ES-I3 (cell line): ENCODE results near the gene TIMP3.

Experiments used
- H3K36me3 ChIP-seq: 2 replicates; pipeline ENCODE4 v1.6.1; 2013; ENCODE audit warnings: mild to moderate bottlenecking, low read length, control low read depth, moderate library complexity; ENCODE audit not compliant: insufficient read depth
- H3K4me1 ChIP-seq: 2 replicates; pipeline ENCODE4 v1.6.1; 2013; ENCODE audit warnings: mild to moderate bottlenecking, control low read depth, low read length; ENCODE audit not compliant: insufficient read depth
- H3K9ac ChIP-seq: 2 replicates; pipeline ENCODE4 v1.6.1; 2013; ENCODE audit warnings: low read depth, mild to moderate bottlenecking, low read length, moderate library complexity
- H3K9me3 ChIP-seq: 2 replicates; pipeline ENCODE4 v1.6.1; 2013; ENCODE audit warnings: mild to moderate bottlenecking, low read length, moderate library complexity; ENCODE audit not compliant: control insufficient read depth, insufficient read depth

The TIMP3 gene

DNA sequence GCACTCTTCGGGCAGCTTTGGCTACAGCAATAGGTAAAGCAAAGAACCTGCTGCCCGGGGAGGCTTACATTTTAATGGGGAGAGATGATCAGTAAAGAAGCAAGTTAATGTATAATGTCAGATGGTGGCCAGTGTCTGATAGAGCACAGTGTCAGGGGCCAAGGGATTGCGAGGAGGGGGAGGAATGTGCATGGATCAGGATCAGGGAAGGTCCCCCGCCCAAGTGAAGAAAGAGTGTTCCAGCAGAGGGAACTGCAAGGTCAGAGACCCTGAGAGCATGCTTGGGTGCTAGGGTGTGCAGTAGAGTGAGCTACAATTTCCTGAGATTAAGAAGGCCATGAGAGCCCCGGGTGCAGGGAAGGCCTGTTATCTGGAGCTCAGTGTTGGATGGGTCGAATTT lies 39.7 kb downstream of the TIMP3 start:
- H3K36me3 ChIP-seq: no peaks in the 10 kb centered on the region

DNA sequence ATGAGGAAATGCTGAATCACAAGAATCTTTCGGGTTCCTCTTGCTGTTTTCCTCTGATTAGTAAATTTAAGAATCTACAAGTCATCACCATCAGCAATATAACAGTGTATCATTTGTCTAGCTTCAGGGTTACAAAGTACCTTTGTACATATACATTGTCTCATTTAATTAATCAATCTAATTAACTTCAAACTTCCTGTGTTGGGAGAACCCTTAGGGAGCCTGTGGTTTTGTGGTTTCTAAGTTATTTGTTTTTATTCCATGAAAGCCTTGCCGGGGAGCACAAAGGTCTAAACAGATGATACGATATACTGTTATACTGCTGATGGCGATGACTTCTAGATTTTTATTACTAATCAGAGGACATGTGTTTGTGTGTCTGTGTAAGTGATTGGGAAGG lies 41.0 kb downstream of the TIMP3 start:
- Histone ChIP-seq H3K9me3 (no peaks in the 10 kb centered on the region), H3K4me1 (no peaks in the 10 kb centered on the region; the same call in 1 of the 2 replicates), H3K9ac (no peak overlapping the region), H3K36me3 (no peaks in the 10 kb centered on the region)

More for the DNA sequence above, 39.7 kb downstream of the TIMP3 start:
- no peaks in the 10 kb centered on the region for H3K9me3 ChIP-seq
- H3K9ac ChIP-seq: no peak overlapping the region
- no peaks in the 10 kb centered on the region for H3K4me1 ChIP-seq

DNA sequence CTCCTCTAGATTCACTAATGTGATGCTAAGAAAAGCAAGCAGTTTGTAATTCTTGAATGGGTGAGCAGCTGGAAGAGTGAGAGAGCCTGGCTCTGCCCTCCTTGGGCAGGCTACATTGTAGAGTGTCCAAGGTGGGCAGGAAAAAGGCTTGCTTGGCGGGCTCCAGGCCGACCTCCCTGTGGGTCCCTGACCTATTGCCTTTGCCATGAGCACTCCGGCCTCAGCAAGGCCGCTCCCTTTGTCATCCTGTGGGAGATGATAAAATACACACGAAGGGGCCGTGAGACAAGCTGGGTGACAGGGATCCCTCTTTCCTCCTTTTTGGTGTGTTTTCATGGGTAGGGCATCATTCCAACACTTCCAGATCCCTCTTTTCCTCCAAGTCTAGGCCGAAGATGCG lies 41.8 kb downstream of the TIMP3 start:
- Histone ChIP-seq H3K4me1 (no peaks in the 10 kb centered on the region; the same call in 1 of the 2 replicates), H3K36me3 (no peaks in the 10 kb centered on the region), H3K9me3 (no peaks in the 10 kb centered on the region), H3K9ac (no peak overlapping the region)

DNA sequence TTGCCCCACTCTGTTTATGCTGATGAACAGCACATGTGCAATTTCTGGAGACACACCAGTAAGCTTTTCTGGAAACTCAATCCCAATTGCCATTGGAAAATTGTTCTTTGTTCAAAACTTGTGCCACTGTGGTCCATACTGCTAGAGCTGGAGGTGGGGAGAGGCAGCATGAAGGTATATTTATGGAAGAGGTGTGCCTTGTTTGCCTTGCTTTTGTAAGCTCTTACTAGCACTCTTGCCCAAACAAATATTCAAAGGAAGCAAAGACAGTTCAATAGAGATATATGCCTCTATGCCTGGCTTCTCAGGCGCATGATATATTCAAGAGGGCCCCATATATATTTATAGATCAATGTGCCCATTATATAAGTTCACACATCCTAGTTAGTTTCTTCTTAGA lies 42.7 kb downstream of the TIMP3 start:
- Histone ChIP-seq H3K4me1 (no peaks in the 10 kb centered on the region; the same call in 1 of the 2 replicates), H3K36me3 (no peaks in the 10 kb centered on the region), H3K9ac (no peak overlapping the region), H3K9me3 (no peaks in the 10 kb centered on the region)

DNA sequence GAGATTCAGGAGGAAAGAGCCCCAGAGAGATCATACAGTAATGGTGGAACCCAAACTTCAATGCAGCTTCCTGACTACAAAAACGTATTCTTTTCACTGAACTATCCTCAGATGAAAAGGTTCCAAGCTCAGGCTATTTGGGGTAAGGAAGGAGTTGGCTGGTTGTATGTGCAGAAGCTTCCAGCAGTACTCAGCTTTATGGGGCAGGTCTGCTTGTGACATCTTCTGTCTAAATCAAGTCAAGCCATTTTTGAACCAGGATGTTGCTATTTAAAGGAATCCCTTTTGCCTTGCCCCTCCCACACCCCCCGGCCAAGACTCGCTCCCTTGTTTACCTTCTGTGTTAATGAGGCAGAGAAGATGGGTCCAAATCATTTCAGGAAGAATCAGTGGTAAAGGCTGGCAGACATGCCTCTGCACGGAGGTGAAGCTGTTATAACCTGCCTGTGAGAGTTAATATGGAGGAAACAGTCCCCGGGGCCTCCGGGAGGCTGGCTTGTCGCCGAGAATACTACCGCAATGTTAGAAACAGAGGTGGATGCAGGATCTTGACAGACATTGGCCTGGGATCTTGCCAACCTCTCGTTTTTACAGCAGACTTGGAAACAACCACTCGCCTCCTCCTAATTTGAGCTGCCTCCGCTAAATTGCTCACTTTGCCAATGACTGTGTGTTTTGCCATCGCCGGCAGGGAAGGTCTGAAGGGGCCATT lies 45.4 kb downstream of the TIMP3 start:
- Histone ChIP-seq H3K4me1 (no peaks in the 10 kb centered on the region; the same call in 1 of the 2 replicates), H3K9ac (no peak overlapping the region), H3K36me3 (no peaks in the 10 kb centered on the region), H3K9me3 (no peaks in the 10 kb centered on the region)

DNA sequence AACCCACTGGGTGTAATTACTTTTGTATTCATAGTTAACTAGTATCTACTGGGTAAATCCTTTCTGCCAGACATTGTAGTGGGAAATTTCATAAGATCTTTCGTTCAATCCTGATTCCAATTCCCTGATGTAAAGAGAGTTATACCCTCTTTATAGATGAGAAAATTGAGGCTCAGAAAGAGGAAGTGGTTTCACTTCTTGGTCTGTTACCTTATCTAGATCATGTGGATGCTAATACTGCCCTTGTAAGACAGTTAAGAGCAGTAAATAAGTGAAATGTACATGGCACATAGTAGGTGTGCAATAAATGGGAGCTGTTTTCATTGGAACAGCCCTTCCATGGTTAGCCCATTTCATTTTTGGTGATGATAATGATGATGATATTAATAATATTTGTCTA lies 46.7 kb downstream of the TIMP3 start:
- Histone ChIP-seq H3K9ac (no peak overlapping the region), H3K36me3 (no peaks in the 10 kb centered on the region), H3K9me3 (no peaks in the 10 kb centered on the region), H3K4me1 (no peaks in the 10 kb centered on the region; the same call in 1 of the 2 replicates)

DNA sequence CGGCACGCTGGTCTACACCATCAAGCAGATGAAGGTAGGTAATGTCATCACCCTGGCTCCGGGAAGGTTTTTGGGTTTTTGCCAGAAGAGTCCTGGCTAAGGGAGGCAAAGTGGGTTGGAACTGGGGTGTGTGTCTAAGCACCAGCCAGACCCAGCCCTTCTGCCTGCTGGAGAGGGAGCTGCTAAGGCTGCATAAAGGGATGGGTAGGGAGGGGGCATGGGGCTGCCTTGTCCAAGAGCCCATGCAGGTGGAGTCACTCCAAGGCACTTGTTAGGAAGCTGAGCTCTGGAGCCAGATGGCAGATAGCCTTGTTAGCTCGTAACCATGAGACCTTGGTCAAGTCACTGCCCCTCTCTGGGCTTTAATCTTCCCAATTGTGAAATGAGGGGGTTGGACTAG lies 48.0 kb downstream of the TIMP3 start:
- H3K4me1 ChIP-seq: no peaks in the 10 kb centered on the region; the same call in 1 of the 2 replicates
- no peaks in the 10 kb centered on the region for H3K36me3 ChIP-seq

DNA sequence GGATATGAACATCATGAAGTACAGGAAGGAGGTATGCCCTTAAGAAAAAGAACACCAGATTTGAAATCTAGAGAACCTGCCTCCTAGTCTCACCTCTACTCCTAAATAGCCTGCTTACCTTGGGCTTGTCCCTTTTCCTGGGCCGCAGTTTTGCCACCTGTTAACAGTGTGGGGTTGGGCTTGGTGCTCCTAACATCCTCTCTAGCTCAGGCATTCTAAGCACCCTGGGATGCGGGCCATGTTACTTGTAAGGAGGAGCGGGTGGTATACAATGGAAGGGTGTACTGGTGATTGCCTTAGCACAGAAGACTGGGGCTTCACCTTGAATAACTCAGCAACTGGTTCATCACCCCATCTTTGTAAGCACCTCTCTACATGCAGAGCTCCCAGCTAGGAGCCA lies 48.7 kb downstream of the TIMP3 start:
- H3K9me3 ChIP-seq: no peaks in the 10 kb centered on the region
- H3K36me3 ChIP-seq: no peaks in the 10 kb centered on the region
- no peaks in the 10 kb centered on the region; the same call in 1 of the 2 replicates for H3K4me1 ChIP-seq
- no peak overlapping the region for H3K9ac ChIP-seq

More for the DNA sequence above, 48.0 kb downstream of the TIMP3 start:
- no peaks in the 10 kb centered on the region for H3K9me3 ChIP-seq
- H3K9ac ChIP-seq: no peak overlapping the region

DNA sequence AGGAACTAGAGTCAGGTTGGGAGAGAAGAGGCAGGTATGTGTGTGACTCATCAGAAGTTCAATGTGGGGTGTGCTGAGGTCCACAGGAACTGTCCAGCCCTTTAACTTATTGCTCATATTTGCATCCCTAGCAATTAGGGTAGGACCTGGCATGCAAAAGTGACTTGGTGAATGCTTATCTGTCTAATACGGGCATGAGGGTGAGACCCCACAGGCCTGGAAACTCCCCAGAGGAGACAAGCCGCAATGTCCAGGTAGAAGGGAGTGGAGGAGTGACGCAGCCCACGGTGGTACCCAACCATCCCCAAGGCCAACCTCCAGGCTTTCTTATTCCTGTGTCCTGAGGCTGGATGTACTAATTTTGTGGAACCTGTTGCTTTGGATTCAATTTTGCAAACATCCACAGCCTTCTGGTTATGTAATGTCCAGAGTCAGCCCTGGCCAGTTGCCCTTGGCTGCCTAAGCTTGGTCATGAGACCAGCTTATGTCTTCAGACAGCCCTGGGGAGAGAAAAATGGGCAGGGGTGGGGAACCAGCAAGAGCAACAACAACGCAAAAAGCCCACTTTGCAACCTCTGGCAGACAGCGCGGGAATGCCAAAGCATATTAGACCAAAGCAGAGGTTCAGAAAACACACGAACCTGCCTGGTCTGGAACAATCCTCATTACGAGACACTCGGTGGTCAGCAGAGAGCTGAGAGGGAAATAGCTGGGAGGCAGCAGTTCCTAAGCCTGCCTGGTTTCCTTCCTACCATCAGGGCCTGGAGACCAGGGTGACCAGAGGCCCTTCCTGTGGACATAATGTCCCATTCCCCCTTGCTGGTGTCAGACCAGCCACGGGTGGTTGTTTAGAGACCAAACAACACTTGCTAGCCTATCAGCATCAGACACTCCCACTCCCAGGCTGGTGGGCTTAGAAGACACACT lies 49.3 kb downstream of the TIMP3 start:
- no peaks in the 10 kb centered on the region for H3K9me3 ChIP-seq
- H3K36me3 ChIP-seq: no peaks in the 10 kb centered on the region
- H3K9ac ChIP-seq: no peak overlapping the region
- no peaks in the 10 kb centered on the region; the same call in 1 of the 2 replicates for H3K4me1 ChIP-seq

DNA sequence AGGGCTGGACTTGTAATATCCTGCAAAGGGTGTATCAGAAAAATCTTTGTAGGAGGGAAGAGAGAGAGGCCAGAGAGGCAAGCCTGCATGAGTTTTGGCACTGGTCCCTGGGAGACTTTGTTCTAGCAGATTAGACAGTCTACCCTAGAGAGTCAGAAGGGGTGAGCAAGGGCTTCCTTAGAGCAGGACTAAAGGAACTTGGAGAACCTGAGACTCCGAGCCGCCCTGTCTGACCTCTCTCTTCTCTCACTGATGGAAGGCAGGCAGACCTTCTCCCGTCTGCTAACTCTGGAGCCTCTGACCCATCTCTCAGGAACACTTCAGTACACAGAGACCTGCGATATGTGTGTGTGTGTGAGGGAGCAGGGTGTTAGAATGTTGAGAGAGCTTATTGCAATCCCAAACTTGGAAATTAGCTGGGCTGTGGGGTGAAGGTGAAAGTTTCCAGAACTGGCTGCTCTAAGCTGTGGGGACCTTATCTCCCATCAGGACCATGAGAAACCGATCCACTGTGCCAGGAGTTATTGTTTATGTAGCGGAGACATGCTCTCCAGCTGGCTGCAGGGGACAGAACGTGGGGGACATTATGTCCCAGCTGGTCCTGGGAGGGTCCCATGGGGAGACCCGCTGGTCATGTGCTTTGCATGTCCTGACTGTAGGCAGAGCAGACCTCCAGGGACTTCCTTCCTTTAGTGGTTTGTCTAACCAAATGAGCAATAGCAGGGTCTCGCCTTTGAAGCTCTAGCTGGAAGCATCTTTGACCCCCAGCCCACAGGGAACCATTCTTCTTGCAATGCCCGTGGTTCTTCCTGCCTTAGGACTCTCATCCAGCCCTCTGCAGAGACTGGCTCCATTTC lies 51.1 kb downstream of the TIMP3 start:
- H3K4me1 ChIP-seq: no peaks in the 10 kb centered on the region
- no peaks in the 10 kb centered on the region for H3K36me3 ChIP-seq
- H3K9me3 ChIP-seq: no peaks in the 10 kb centered on the region
- H3K9ac ChIP-seq: no peak overlapping the region

DNA sequence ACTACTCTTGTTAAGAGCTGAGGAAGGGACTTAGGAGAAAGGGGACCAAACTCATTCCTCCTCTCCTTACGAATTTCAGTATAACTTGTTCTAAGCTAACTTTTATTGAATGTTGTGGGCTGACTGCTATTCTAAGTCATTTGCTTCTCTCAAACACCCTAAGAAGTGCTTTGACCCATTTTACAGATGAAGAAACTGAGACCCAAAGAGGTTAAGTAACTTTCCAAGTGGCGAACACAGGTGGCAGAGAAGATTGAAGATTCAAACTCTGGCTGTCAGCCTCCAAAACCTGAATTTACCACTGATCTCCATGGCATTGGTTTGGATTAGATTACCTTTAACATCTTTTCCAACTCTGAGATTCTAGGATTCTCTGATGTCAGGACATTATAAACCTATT lies 52.2 kb downstream of the TIMP3 start:
- no peak overlapping the region for H3K9ac ChIP-seq
- no peaks in the 10 kb centered on the region for H3K36me3 ChIP-seq
- no peaks in the 10 kb centered on the region for H3K4me1 ChIP-seq

DNA sequence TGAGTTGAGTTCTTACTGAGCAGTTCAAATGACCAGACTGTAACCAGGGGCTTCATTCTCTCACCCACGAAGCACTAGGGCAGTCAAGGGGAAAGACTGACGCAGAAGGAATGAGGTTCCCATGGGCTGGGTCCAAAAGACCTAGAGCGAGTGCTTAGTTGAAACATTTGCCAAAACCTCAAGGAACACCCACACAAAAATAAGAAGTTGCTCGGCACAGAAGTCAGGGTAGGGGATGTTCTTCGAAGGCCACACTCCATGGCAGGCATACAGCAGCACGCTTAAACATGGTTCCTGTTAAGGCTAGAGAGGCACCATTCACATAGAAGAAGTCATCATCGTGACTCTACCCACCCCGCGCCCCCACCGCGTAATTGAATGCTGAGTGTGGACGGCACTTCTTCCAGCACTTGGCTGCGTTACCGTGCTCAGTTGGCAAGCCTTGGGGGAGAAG lies 52.9 kb downstream of the TIMP3 start:
- no peaks in the 10 kb centered on the region for H3K9me3 ChIP-seq
- H3K9ac ChIP-seq: no peak overlapping the region
- H3K4me1 ChIP-seq: no peaks in the 10 kb centered on the region
- no peaks in the 10 kb centered on the region for H3K36me3 ChIP-seq

More for the DNA sequence above, 52.2 kb downstream of the TIMP3 start:
- no peaks in the 10 kb centered on the region for H3K9me3 ChIP-seq

DNA sequence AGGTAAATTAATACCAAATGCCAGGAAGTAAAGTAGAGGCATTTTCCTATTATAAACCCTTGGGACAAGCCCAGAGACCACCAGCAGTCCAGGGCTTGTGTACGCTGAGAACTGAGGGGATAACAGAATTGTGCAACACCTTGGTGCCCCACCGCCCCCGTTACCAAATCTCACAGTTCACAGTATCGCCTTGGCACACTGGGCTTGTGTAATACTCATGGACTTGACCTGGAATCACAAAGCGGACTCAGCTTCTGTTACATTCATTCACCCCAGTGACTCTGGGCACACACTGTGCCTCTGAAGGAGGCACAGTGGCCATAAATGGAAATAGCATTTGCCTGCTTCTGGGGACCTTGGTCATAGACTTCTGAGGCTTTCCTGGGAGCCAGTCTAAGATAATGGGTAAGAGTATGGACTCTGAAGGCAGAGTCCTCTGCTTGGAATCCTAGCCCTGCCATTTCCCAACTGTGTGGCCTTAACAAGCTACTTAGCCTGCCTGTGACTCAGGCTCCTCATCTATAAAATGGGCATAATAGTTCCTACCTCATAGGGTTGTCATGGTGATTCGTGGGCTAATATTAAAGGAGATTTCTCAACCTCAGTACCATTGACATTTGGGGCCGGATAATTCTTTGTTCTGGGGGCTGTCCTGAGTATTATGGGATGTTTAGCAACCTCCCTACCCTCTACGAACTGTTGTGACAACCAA lies 53.7 kb downstream of the TIMP3 start:
- Histone ChIP-seq H3K4me1 (no peaks in the 10 kb centered on the region), H3K9me3 (no peaks in the 10 kb centered on the region), H3K36me3 (no peaks in the 10 kb centered on the region), H3K9ac (no peak overlapping the region)
